Neural cell (in vitro differentiated cells): ENCODE measurements around the gene TPD52L1.

Source experiments
- POLR2AphosphoS5 ChIP-seq: IDR thresholded peaks from 2 replicates; pipeline ENCODE4 v1.6.1; 2012
- REST ChIP-seq: IDR thresholded peaks from 2 replicates; pipeline ENCODE4 v1.6.1; 2012; ENCODE audit warnings: borderline replicate concordance
- SMC3 ChIP-seq: fragments of 450-650 bp; conservative IDR thresholded peaks from 2 replicates; pipeline ENCODE4 v1.6.1; 2014; ENCODE audit warnings: antibody characterized with exemption, mild to moderate bottlenecking, moderate library complexity; ENCODE audit not compliant: poor library complexity
- TF ChIP-seq, protein P1 (sequence below): fragments of 450-650 bp; IDR thresholded peaks from 2 replicates; pipeline ENCODE4 v1.5.1; 2014; ENCODE audit warnings: antibody characterized with exemption, mild to moderate bottlenecking, moderate library complexity; ENCODE audit not compliant: poor library complexity, severe bottlenecking

GRCh38 chr6:125194941-125195340 is 41.4 kb downstream of the TPD52L1 start:
- TF ChIP-seq, protein P1, sequence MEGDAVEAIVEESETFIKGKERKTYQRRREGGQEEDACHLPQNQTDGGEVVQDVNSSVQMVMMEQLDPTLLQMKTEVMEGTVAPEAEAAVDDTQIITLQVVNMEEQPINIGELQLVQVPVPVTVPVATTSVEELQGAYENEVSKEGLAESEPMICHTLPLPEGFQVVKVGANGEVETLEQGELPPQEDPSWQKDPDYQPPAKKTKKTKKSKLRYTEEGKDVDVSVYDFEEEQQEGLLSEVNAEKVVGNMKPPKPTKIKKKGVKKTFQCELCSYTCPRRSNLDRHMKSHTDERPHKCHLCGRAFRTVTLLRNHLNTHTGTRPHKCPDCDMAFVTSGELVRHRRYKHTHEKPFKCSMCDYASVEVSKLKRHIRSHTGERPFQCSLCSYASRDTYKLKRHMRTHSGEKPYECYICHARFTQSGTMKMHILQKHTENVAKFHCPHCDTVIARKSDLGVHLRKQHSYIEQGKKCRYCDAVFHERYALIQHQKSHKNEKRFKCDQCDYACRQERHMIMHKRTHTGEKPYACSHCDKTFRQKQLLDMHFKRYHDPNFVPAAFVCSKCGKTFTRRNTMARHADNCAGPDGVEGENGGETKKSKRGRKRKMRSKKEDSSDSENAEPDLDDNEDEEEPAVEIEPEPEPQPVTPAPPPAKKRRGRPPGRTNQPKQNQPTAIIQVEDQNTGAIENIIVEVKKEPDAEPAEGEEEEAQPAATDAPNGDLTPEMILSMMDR: no peak
- TF ChIP-seq POLR2AphosphoS5 (no peak), REST (no peak), SMC3 (no peak)
